IMR-90 (cell line): ENCODE results near the gene NPIPB2. TPM values are rescaled to one million over a fixed set of nuclear protein-coding genes. Genes with fewer than 3 reads are reported as not detected.

Experiments used
- ATAC-seq: fragments of 200-7000 bp; cut with Tn5 transposase; 2 replicates; pipeline ENCODE4 v1.9.1; 2020; ENCODE audit warnings: low read depth, mild to moderate bottlenecking, moderate library complexity
- BruUV-seq: library from RNA; stranded (reverse); fragments of 400-500 nt; replicated peaks from 2 replicates; lab custom pipeline; 2021; lab: Mats Ljungman, UMichigan
- CTCF ChIA-PET: fragments of 300-600 bp; formaldehyde crosslinking; extraction: SDS; loops from one replicate; lab custom pipeline; 2021; ENCODE audit warnings: antibody characterized with exemption; lab: Yijun Ruan, JAX
- POLR2A ChIA-PET: fragments of 300-600 bp; sonication (Branson Sonifier 250); formaldehyde crosslinking; loops from one replicate; lab custom pipeline; 2022; ENCODE audit warnings: antibody characterized with exemption; ENCODE audit not compliant: unreplicated experiment; lab: Charles Lee
- DNase-seq: peaks from one replicate; pipeline ENCODE4 v3.0.0; 2013
- H2AFZ ChIP-seq: replicated peaks from 2 replicates; pipeline ENCODE3; 2013; ENCODE audit warnings: low read length, mild to moderate bottlenecking; ENCODE audit not compliant: poor library complexity
- H2AK5ac ChIP-seq: 2 replicates; pipeline ENCODE4 v1.6.1; 2013; ENCODE audit warnings: low read depth, low read length, inconsistent platforms
- H2AK9ac ChIP-seq: replicated peaks from 2 replicates; pipeline ENCODE3; 2013; ENCODE audit warnings: mild to moderate bottlenecking, low read depth, low read length, moderate library complexity; ENCODE audit not compliant: poor library complexity
- H2BK120ac ChIP-seq: 2 replicates; pipeline ENCODE4 v1.6.1; 2013; ENCODE audit warnings: low read depth, low read length, inconsistent platforms
- H2BK15ac ChIP-seq: 3 replicates; pipeline ENCODE4 v1.6.1; 2013; ENCODE audit warnings: low read depth, low read length, inconsistent platforms
- H2BK20ac ChIP-seq: 2 replicates; pipeline ENCODE4 v1.6.1; 2013; ENCODE audit warnings: low read depth, mild to moderate bottlenecking, inconsistent platforms, low read length, moderate library complexity
- H2BK5ac ChIP-seq: 2 replicates; pipeline ENCODE4 v1.6.1; 2013; ENCODE audit warnings: mild to moderate bottlenecking, low read depth, low read length, inconsistent platforms; ENCODE audit not compliant: poor library complexity, severe bottlenecking
- H3K14ac ChIP-seq: replicated peaks from 2 replicates; pipeline ENCODE4 v1.6.1; 2013; ENCODE audit warnings: low read depth, low read length, inconsistent platforms
- H3K18ac ChIP-seq: 2 replicates; pipeline ENCODE4 v1.6.1; 2013; ENCODE audit warnings: low read depth, low read length, control low read depth
- H3K23ac ChIP-seq: 2 replicates; pipeline ENCODE4 v1.6.1; 2013; ENCODE audit warnings: low read depth, low read length, inconsistent platforms
- H3K27ac ChIP-seq: 2 replicates; pipeline ENCODE4 v1.5.1; 2013; ENCODE audit warnings: mild to moderate bottlenecking, control low read depth, low read length; ENCODE audit not compliant: insufficient read depth
- H3K27me3 ChIP-seq: 2 replicates; pipeline ENCODE4 v1.6.1; 2013; ENCODE audit warnings: low read length; ENCODE audit not compliant: control insufficient read depth, insufficient read depth
- H3K36me3 ChIP-seq: 2 replicates; pipeline ENCODE4 v1.6.1; 2013; ENCODE audit warnings: low read length, mixed read lengths; ENCODE audit not compliant: control insufficient read depth, insufficient read depth
- H3K4ac ChIP-seq: 2 replicates; pipeline ENCODE4 v1.6.1; 2013; ENCODE audit warnings: low read depth, low read length, inconsistent platforms
- H3K4me1 ChIP-seq: 2 replicates; pipeline ENCODE4 v1.6.1; 2013; ENCODE audit warnings: low read length, mixed read lengths; ENCODE audit not compliant: control insufficient read depth, insufficient read depth
- H3K4me2 ChIP-seq: 2 replicates; pipeline ENCODE4 v1.6.1; 2013; ENCODE audit warnings: low read depth, mild to moderate bottlenecking, control low read depth, low read length, moderate library complexity
- H3K4me3 ChIP-seq: 2 replicates; pipeline ENCODE4 v1.5.1; 2013; ENCODE audit warnings: low read depth, mild to moderate bottlenecking, control low read depth, low read length, moderate library complexity; ENCODE audit not compliant: insufficient read depth
- H3K56ac ChIP-seq: 2 replicates; pipeline ENCODE4 v1.6.1; 2013; ENCODE audit warnings: low read length, inconsistent platforms; ENCODE audit not compliant: insufficient read depth; ENCODE audit errors: extremely low read depth
- H3K79me1 ChIP-seq, 2 experiments: 2 replicates each; pipeline ENCODE4 v1.6.1; 2013; ENCODE audit warnings: low read length in 2 of 2, inconsistent platforms in 1 of 2, low read depth in 1 of 2
- H3K9ac ChIP-seq: 2 replicates; pipeline ENCODE4 v1.6.1; 2013; ENCODE audit warnings: low read depth, low read length, control low read depth
- H3K9me1 ChIP-seq: 2 replicates; pipeline ENCODE4 v1.6.1; 2013; ENCODE audit warnings: low read length, inconsistent platforms; ENCODE audit not compliant: insufficient read depth
- H3K9me3 ChIP-seq: 2 replicates; pipeline ENCODE4 v1.6.1; 2013; ENCODE audit warnings: low read length; ENCODE audit not compliant: control insufficient read depth, insufficient read depth
- H4K20me1 ChIP-seq: 2 replicates; pipeline ENCODE4 v1.6.1; 2013; ENCODE audit warnings: low read length, inconsistent platforms; ENCODE audit not compliant: insufficient read depth
- H4K5ac ChIP-seq: 2 replicates; pipeline ENCODE4 v1.6.1; 2013; ENCODE audit warnings: mild to moderate bottlenecking, low read depth, low read length, control low read depth
- H4K8ac ChIP-seq, 2 experiments: 2 replicates each; pipeline ENCODE4 v1.6.1; 2013; ENCODE audit warnings: low read depth in 2 of 2, low read length in 2 of 2, control low read depth in 1 of 2, inconsistent platforms in 1 of 2
- H4K91ac ChIP-seq: 2 replicates; pipeline ENCODE4 v1.6.1; 2013; ENCODE audit warnings: low read depth, low read length, inconsistent platforms; ENCODE audit not compliant: insufficient read depth
- BHLHE40 ChIP-seq: fragments of 150-350 bp; IDR thresholded peaks from 2 replicates; pipeline ENCODE4 v1.6.1; 2016; ENCODE audit warnings: mild to moderate bottlenecking, low read depth, low read length
- CEBPB ChIP-seq: IDR thresholded peaks from 2 replicates; pipeline ENCODE4 v1.6.1; 2012; ENCODE audit warnings: low read depth, low read length, improper control_type of control experiment
- CHD1 ChIP-seq: IDR thresholded peaks from 2 replicates; pipeline ENCODE4 v1.6.1; 2012; ENCODE audit warnings: low read depth, low read length, improper control_type of control experiment
- FOS ChIP-seq: fragments of 150-350 bp; IDR thresholded peaks from 2 replicates; pipeline ENCODE4 v1.6.1; 2016; ENCODE audit warnings: low read depth, low read length
- MAFK ChIP-seq: IDR thresholded peaks from 2 replicates; pipeline ENCODE4 v1.6.1; 2012; ENCODE audit warnings: low read depth, low read length, improper control_type of control experiment
- MAZ ChIP-seq: IDR thresholded peaks from 2 replicates; pipeline ENCODE4 v1.6.1; 2012; ENCODE audit warnings: low read depth, mild to moderate bottlenecking, low read length, improper control_type of control experiment, moderate library complexity, borderline replicate concordance
- MXI1 ChIP-seq: IDR thresholded peaks from 2 replicates; pipeline ENCODE4 v1.6.1; 2012; ENCODE audit warnings: low read depth, mild to moderate bottlenecking, low read length, moderate library complexity, borderline replicate concordance
- NFE2L2 ChIP-seq: fragments of 150-350 bp; IDR thresholded peaks from 2 replicates; pipeline ENCODE4 v1.6.1; 2016; ENCODE audit warnings: low read depth, mild to moderate bottlenecking, low read length
- POLR2A ChIP-seq: IDR thresholded peaks from 2 replicates; pipeline ENCODE4 v1.6.1; 2012; ENCODE audit warnings: mild to moderate bottlenecking, low read depth, low read length
- RAD21 ChIP-seq: IDR thresholded peaks from 2 replicates; pipeline ENCODE4 v1.6.1; 2012; ENCODE audit warnings: low read length, improper control_type of control experiment
- RCOR1 ChIP-seq: IDR thresholded peaks from 2 replicates; pipeline ENCODE4 v1.6.1; 2012; ENCODE audit warnings: mild to moderate bottlenecking, low read length, improper control_type of control experiment; ENCODE audit not compliant: insufficient replicate concordance
- RFX5 ChIP-seq: IDR thresholded peaks from 2 replicates; pipeline ENCODE4 v1.8.0; 2012; ENCODE audit warnings: low read depth, mild to moderate bottlenecking, low read length, moderate library complexity
- SMC3 ChIP-seq: fragments of 150-350 bp; IDR thresholded peaks from 2 replicates; pipeline ENCODE4 v1.6.1; 2016; ENCODE audit warnings: low read depth, mild to moderate bottlenecking, antibody characterized with exemption, low read length, moderate library complexity
- WGBS, 2 experiments: methylation state at CpG; one replicate each; pipeline versions ENCODE4 v1.1.5 to v1.1.7; 2013; ENCODE audit warnings: missing lambda C conversion rate in 2 of 2; ENCODE audit not compliant: insufficient read length in 1 of 2; ENCODE audit errors: extremely low coverage in 2 of 2; 5-methylcytosine and 5-hydroxymethylcytosine counted together
- dilution Hi-C: fragments of 300-500 bp; cut with HindIII; formaldehyde crosslinking; loops from one replicate; pipeline ENCODE4 v1.14.3; 2018; ENCODE audit warnings: low sequenced_read_pairs; ENCODE audit not compliant: unreplicated experiment
- in situ Hi-C: fragments of 300-500 bp; cut with MboI; formaldehyde crosslinking; loops from 3 replicates; pipeline ENCODE4 v1.14.3; 2019; ENCODE audit warnings: low sequenced_read_pairs, inconsistent platforms, mixed read lengths
- intact Hi-C: fragments of 100-400 bp; cut with micrococcal nuclease; formaldehyde crosslinking; loops from 2 replicates; pipeline ENCODE4 v1.10.0; 2022
- polyA plus RNA-seq, 3 experiments: library from polyadenylated mRNA; depleted of rRNA; stranded (reverse); fragments of >200 nt; gene quantifications; 2 replicates each; pipeline ENCODE4 v1.2.3, GENCODE V29; 2012; ENCODE audit warnings: low replicate concordance in 1 of 3
- total RNA-seq: library from RNA; depleted of rRNA; stranded (reverse); fragments of >200 nt; gene quantifications from 2 replicates; pipeline ENCODE4 v1.2.3, GENCODE V29; 2012
- TF ChIP-seq, protein P1 (sequence below): fragments of 150-350 bp; IDR thresholded peaks from 2 replicates; pipeline ENCODE4 v1.6.1; 2017; ENCODE audit warnings: mild to moderate bottlenecking, antibody characterized with exemption, low read length, low read depth
- TF ChIP-seq, protein P2 (sequence below): fragments of 150-350 bp; IDR thresholded peaks from 2 replicates; pipeline ENCODE4 v1.6.1; 2016; ENCODE audit warnings: low read depth, mild to moderate bottlenecking, low read length, moderate library complexity, borderline replicate concordance
- TF ChIP-seq, protein P3 (sequence below): conservative IDR thresholded peaks from 2 replicates; pipeline ENCODE4 v1.5.1; 2012; ENCODE audit warnings: mild to moderate bottlenecking, low read depth, low read length, improper control_type of control experiment

The NPIPB2 gene
- total and polyA plus RNA-seq, 2 of the 4 experiments (the other 2 are of a cell fraction), result 2.2 to 7.7 TPM

DNA sequence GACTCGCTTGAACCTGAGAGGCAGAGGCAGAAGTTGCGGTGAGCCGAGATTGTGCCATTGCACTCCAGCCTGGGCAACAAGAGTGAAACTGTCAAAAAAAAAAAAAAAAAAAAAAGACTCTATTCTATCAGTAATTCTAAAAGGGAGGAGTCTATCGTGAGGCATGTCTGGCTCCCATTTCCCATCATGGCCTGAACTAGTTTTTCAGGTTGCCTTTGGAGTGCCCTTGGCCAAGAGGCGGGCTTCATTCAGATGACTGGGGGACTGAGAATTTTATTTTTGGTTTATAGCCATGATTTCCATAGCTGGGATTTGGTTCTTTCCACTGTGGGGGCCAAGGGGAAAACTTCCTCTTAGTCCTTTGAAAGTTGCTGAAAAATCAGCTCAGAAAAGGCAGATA, 31.2 kb upstream of the NPIPB2 start:
- H3K27ac ChIP-seq, result no peak overlapping the region
- H2BK20ac ChIP-seq, result no peak overlapping the region
- H3K4me1 ChIP-seq, result no peaks in the 10 kb centered on the region
- no TSS peak for BruUV-seq
- H3K4me2 ChIP-seq, result no peak overlapping the region
- no peak overlapping the region for H2BK5ac ChIP-seq
- intact Hi-C loops (loop anchor here (10.0 kb wide), 2 partner anchors 78 to 118 kb away; partner anchors contain the start of gene RSL1D1), dilution Hi-C loops (no loop called here), in situ Hi-C loops (no loop called here)
- H2AK5ac ChIP-seq, result no peak overlapping the region
- no peak overlapping the region for H3K9ac ChIP-seq
- H2BK120ac ChIP-seq, result no peak overlapping the region
- no peaks in the 10 kb centered on the region for H3K9me3 ChIP-seq
- no peak for TF ChIP-seq RFX5
- TF ChIP-seq MAZ, result no peak
- no peak for TF ChIP-seq MAFK
- no peak for TF ChIP-seq RAD21
- TF ChIP-seq FOS, result no peak
- no peak for TF ChIP-seq CEBPB
- no peak for TF ChIP-seq MXI1
- TF ChIP-seq BHLHE40, result no peak
- TF ChIP-seq, protein P1, sequence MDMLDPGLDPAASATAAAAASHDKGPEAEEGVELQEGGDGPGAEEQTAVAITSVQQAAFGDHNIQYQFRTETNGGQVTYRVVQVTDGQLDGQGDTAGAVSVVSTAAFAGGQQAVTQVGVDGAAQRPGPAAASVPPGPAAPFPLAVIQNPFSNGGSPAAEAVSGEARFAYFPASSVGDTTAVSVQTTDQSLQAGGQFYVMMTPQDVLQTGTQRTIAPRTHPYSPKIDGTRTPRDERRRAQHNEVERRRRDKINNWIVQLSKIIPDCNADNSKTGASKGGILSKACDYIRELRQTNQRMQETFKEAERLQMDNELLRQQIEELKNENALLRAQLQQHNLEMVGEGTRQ, result no peak
- TF ChIP-seq, protein P2, sequence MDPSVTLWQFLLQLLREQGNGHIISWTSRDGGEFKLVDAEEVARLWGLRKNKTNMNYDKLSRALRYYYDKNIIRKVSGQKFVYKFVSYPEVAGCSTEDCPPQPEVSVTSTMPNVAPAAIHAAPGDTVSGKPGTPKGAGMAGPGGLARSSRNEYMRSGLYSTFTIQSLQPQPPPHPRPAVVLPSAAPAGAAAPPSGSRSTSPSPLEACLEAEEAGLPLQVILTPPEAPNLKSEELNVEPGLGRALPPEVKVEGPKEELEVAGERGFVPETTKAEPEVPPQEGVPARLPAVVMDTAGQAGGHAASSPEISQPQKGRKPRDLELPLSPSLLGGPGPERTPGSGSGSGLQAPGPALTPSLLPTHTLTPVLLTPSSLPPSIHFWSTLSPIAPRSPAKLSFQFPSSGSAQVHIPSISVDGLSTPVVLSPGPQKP, result no peak
- TF ChIP-seq NFE2L2, result no peak
- TF ChIP-seq, protein P3, sequence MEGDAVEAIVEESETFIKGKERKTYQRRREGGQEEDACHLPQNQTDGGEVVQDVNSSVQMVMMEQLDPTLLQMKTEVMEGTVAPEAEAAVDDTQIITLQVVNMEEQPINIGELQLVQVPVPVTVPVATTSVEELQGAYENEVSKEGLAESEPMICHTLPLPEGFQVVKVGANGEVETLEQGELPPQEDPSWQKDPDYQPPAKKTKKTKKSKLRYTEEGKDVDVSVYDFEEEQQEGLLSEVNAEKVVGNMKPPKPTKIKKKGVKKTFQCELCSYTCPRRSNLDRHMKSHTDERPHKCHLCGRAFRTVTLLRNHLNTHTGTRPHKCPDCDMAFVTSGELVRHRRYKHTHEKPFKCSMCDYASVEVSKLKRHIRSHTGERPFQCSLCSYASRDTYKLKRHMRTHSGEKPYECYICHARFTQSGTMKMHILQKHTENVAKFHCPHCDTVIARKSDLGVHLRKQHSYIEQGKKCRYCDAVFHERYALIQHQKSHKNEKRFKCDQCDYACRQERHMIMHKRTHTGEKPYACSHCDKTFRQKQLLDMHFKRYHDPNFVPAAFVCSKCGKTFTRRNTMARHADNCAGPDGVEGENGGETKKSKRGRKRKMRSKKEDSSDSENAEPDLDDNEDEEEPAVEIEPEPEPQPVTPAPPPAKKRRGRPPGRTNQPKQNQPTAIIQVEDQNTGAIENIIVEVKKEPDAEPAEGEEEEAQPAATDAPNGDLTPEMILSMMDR, result no peak
- TF ChIP-seq POLR2A, result no peak
- TF ChIP-seq SMC3, result no peak
- TF ChIP-seq RCOR1, result no peak
- no peak for TF ChIP-seq CHD1
- H2BK15ac ChIP-seq, result no peak overlapping the region
- H3K4me3 ChIP-seq, result no peak overlapping the region
- no peak overlapping the region for H3K23ac ChIP-seq
- peaks cover 14 to 26% of the 10 kb centered on the region in 2 experiments for H3K79me1 ChIP-seq
- H3K4ac ChIP-seq, result no peak overlapping the region
- no peak overlapping the region for H4K91ac ChIP-seq
- H3K18ac ChIP-seq, result no peak overlapping the region
- CTCF ChIA-PET, result interaction anchor here (1.1 kb wide), 1 partner anchor 95 kb away, joined by 4 read pairs; no protein-coding TSS in a partner anchor
- whole genome bisulfite sequencing, 2 experiments, result no CpG with 5 or more reads among the region's 5 CpGs
- H4K8ac ChIP-seq, result no peak overlapping the region
- no peaks in the 10 kb centered on the region for H3K27me3 ChIP-seq
- H4K5ac ChIP-seq, result no peak overlapping the region
- H3K36me3 ChIP-seq, result no peaks in the 10 kb centered on the region
- H3K56ac ChIP-seq, result no peak overlapping the region
- no peak overlapping the region for H2AFZ ChIP-seq
- no peak overlapping the region for H2AK9ac ChIP-seq
- H3K14ac ChIP-seq, result no peak overlapping the region
- ATAC-seq, result no peak
- POLR2A ChIA-PET, result no interaction called here
- DNase-seq, result no peak
- H3K9me1 ChIP-seq, result 0 out of 2 replicates have a peak, but pooled peaks cover 3% of the 10 kb centered on the region
- no peaks in the 10 kb centered on the region; the same call in 1 of the 2 replicates for H4K20me1 ChIP-seq
